Gastrocnemius medialis (tissue), 4 donors: ENCODE results near the gene TNFSF12. TPM values are rescaled to one million over a fixed set of nuclear protein-coding genes. Genes with fewer than 3 reads are reported as not detected.

Experiments used
- ATAC-seq, 2 donors: fragments of 150-250 bp; one replicate each; pipeline ENCODE4 v1.9.1; 2016
- DNase-seq, 2 donors: peaks; one replicate each; pipeline ENCODE4 v3.0.0-alpha.2; 2019
- H3K27ac ChIP-seq, 4 donors: fragments of 200-600 bp; sonication (generic); 1 replicate in 1 of 4; 2 replicates in 3 of 4; pipeline ENCODE4 v1.5.1; 2016 to 2018; ENCODE audit warnings: mild to moderate bottlenecking in 2 of 4, moderate library complexity in 1 of 4
- H3K27me3 ChIP-seq, 3 donors: fragments of 200-600 bp; sonication (generic) in 2 of 3; 1 replicate in 1 of 3; 2 replicates in 2 of 3; pipeline versions ENCODE4 v1.5.1 to v1.6.0; 2016 to 2019; ENCODE audit warnings: mild to moderate bottlenecking in 1 of 3, moderate library complexity in 1 of 3
- H3K36me3 ChIP-seq, 2 donors: fragments of 200-600 bp; sonication (generic) in 1 of 2; one replicate each; pipeline ENCODE4 v1.5.1; 2017 to 2018
- H3K4me1 ChIP-seq, 2 donors: fragments of 200-600 bp; sonication (generic) in 1 of 2; one replicate each; pipeline ENCODE4 v1.5.1; 2016 to 2017; ENCODE audit warnings: mild to moderate bottlenecking in 2 of 2
- H3K4me3 ChIP-seq, 4 donors: fragments of 200-600 bp; sonication (generic) in 3 of 4; 1 replicate in 1 of 4; 2 replicates in 3 of 4; pipeline ENCODE4 v1.5.1; 2016 to 2019; ENCODE audit warnings: mild to moderate bottlenecking in 2 of 4
- H3K9me3 ChIP-seq, 3 donors: fragments of 200-600 bp; sonication (generic) in 2 of 3; 1 replicate in 1 of 3; 2 replicates in 2 of 3; pipeline ENCODE4 v1.5.1; 2016 to 2019
- POLR2A ChIP-seq, 2 donors: fragments of 450-650 bp; IDR thresholded peaks; one replicate each; pipeline ENCODE4 v1.6.1; 2017; ENCODE audit warnings: antibody characterized with exemption in 2 of 2, mild to moderate bottlenecking in 2 of 2, moderate library complexity in 2 of 2
- in situ Hi-C, 4 donors: fragments of 200-750 bp; cut with MboI; loops; one replicate each; pipeline versions ENCODE4 v1.15.0 to v1.8.0; 2017; ENCODE audit warnings: low sequenced_read_pairs in 4 of 4
- intact Hi-C: fragments of 100-400 bp; cut with DNase I; formaldehyde crosslinking; loops from one replicate; pipeline ENCODE4 v1.15.1; 2023; ENCODE audit warnings: low total_unique reads
- total RNA-seq, 4 donors: library from RNA; depleted of rRNA; stranded (reverse); fragments of >200 nt; gene quantifications; one replicate each; pipeline versions ENCODE4 v1.1.0 to v1.2.3, GENCODE V29; 2016
- TF ChIP-seq, protein P1 (sequence below), 5 experiments: fragments of 450-650 bp in 3 of 5; fragments of 200-600 bp in 2 of 5; sonication (generic) in 2 of 5; IDR thresholded peaks in 4 of 5; conservative IDR thresholded peaks in 1 of 5; 1 replicate in 4 of 5; 2 replicates in 1 of 5; pipeline ENCODE4 v1.5.1; 2016 to 2019; ENCODE audit warnings: antibody characterized with exemption in 5 of 5, mild to moderate bottlenecking in 3 of 5, moderate library complexity in 3 of 5

The TNFSF12 gene
- total RNA-seq, 4 donors from 2014 or later = 7.9 to 26.1 (median 16.9) TPM

GRCh38 chr17:7509937-7510336 lies 38.9 kb upstream of the TNFSF12 start:
- TF ChIP-seq, protein P1, sequence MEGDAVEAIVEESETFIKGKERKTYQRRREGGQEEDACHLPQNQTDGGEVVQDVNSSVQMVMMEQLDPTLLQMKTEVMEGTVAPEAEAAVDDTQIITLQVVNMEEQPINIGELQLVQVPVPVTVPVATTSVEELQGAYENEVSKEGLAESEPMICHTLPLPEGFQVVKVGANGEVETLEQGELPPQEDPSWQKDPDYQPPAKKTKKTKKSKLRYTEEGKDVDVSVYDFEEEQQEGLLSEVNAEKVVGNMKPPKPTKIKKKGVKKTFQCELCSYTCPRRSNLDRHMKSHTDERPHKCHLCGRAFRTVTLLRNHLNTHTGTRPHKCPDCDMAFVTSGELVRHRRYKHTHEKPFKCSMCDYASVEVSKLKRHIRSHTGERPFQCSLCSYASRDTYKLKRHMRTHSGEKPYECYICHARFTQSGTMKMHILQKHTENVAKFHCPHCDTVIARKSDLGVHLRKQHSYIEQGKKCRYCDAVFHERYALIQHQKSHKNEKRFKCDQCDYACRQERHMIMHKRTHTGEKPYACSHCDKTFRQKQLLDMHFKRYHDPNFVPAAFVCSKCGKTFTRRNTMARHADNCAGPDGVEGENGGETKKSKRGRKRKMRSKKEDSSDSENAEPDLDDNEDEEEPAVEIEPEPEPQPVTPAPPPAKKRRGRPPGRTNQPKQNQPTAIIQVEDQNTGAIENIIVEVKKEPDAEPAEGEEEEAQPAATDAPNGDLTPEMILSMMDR (IDR thresholded peaks at IDR 0.05 in 4 of 5, conservative IDR thresholded peaks at IDR 0.05 in 1 of 5) = no peak
- no peak for TF ChIP-seq POLR2A (IDR thresholded peaks at IDR 0.05)

GRCh38 chr17:7511108-7511507 lies 37.8 kb upstream of the TNFSF12 start:
- Histone ChIP-seq H3K9me3 (no peaks in the 10 kb centered on the region), H3K27ac (no peak overlapping the region), H3K4me3 (no peak overlapping the region), H3K36me3 (peaks cover 0 to 76% of the 10 kb centered on the region in 2 donors), H3K4me1 (no peaks in the 10 kb centered on the region), H3K27me3 (no peaks in the 10 kb centered on the region)
- TF ChIP-seq, protein P1 (IDR thresholded peaks at IDR 0.05 in 4 of 5, conservative IDR thresholded peaks at IDR 0.05 in 1 of 5) = no peak
- TF ChIP-seq POLR2A (IDR thresholded peaks at IDR 0.05) = no peak
- DNase-seq = no peak
- in situ Hi-C loops = loop anchor here in 2 of 4 donors (25.0 kb wide), 2 partner anchors 149 to 176 kb away; partner anchors contain the start of genes TP53 (in 2 of the 2), WRAP53 (in 2 of the 2), KCTD11 (in 1 of the 2) and TMEM95 (in 1 of the 2)
- no peak for ATAC-seq
- intact Hi-C loops = no loop called here

More at GRCh38 chr17:7509937-7510336, 38.9 kb upstream of the TNFSF12 start:
- peak; percentile 71 to 85 for ATAC-seq
- H3K36me3 ChIP-seq = peaks cover 2 to 86% of the 10 kb centered on the region in 2 donors
- H3K4me1 ChIP-seq = no peaks in the 10 kb centered on the region
- no peaks in the 10 kb centered on the region for H3K27me3 ChIP-seq
- DNase-seq = peak; percentile 19 to 76
- no peak overlapping the region for H3K4me3 ChIP-seq
- in situ Hi-C loops = loop anchor here in 2 of 4 donors (10.0 to 25.0 kb wide), 3 partner anchors 45 to 177 kb away; partner anchors contain the start of genes TP53 (in 2 of the 2), WRAP53 (in 2 of the 2), KCTD11 (in 1 of the 2) and TMEM95 (in 1 of the 2)
- no peaks in the 10 kb centered on the region for H3K9me3 ChIP-seq
- peak overlapping the region; percentile 10 to 62 (median 30) for H3K27ac ChIP-seq
- intact Hi-C loops = no loop called here

GRCh38 chr17:7512105-7512504 lies 36.8 kb upstream of the TNFSF12 start:
- in situ Hi-C loops = loop anchor here in 2 of 4 donors (25.0 kb wide), 2 partner anchors 150 to 175 kb away; partner anchors contain the start of genes TP53 (in 2 of the 2), WRAP53 (in 2 of the 2), KCTD11 (in 1 of the 2) and TMEM95 (in 1 of the 2)

GRCh38 chr17:7512824-7513540 lies 35.9 kb upstream of the TNFSF12 start:
- in situ Hi-C loops (loop anchor here in 2 of 4 donors (25.0 kb wide), 2 partner anchors 151 to 174 kb away; partner anchors contain the start of genes TP53 (in 2 of the 2), WRAP53 (in 2 of the 2), KCTD11 (in 1 of the 2) and TMEM95 (in 1 of the 2)), intact Hi-C loops (no loop called here)
- H3K4me3 ChIP-seq = no peak overlapping the region
- no peak overlapping the region for H3K27ac ChIP-seq
- DNase-seq = no peak
- H3K4me1 ChIP-seq = no peaks in the 10 kb centered on the region
- no peaks in the 10 kb centered on the region for H3K27me3 ChIP-seq
- H3K9me3 ChIP-seq = no peaks in the 10 kb centered on the region
- H3K36me3 ChIP-seq = peaks cover 0 to 66% of the 10 kb centered on the region in 2 donors
- ATAC-seq = no peak
- TF ChIP-seq, protein P1 (IDR thresholded peaks at IDR 0.05 in 4 of 5, conservative IDR thresholded peaks at IDR 0.05 in 1 of 5) = no peak
- no peak for TF ChIP-seq POLR2A (IDR thresholded peaks at IDR 0.05)

More at GRCh38 chr17:7512105-7512504, 36.8 kb upstream of the TNFSF12 start:
- Histone ChIP-seq H3K36me3 (peaks cover 0 to 70% of the 10 kb centered on the region in 2 donors), H3K4me3 (no peak overlapping the region), H3K9me3 (no peaks in the 10 kb centered on the region), H3K27me3 (no peaks in the 10 kb centered on the region), H3K4me1 (no peaks in the 10 kb centered on the region), H3K27ac (no peak overlapping the region)
- ATAC-seq = no peak
- no peak for DNase-seq
- TF ChIP-seq, protein P1 (IDR thresholded peaks at IDR 0.05 in 4 of 5, conservative IDR thresholded peaks at IDR 0.05 in 1 of 5) = no peak
- no peak for TF ChIP-seq POLR2A (IDR thresholded peaks at IDR 0.05)
- intact Hi-C loops = no loop called here
